ENCODE measurements around the gene LRRC1. TPM values are rescaled to one million over a fixed set of nuclear protein-coding genes. Genes with fewer than 3 reads are reported as not detected.

Gene LRRC1
- total and polyA plus RNA-seq, 2 of the 8 experiments (the other 6 are each of a cell fraction or from before 2014, with no cell fraction given): 6.7 to 15.9 TPM

GRCh38 chr6:53768636-53769035 lies 26.2 kb upstream of the LRRC1 start:
- H4K5ac ChIP-seq (ENCODE audit: insufficient read length, low read depth, low read length): no peak overlapping the region
- H3K4me2 ChIP-seq (ENCODE audit: insufficient read depth in 1 of 2, low read depth in 2 of 2, low read length in 2 of 2): no peak overlapping the region
- H3K4ac ChIP-seq (replicated peaks; ENCODE audit: insufficient read length, low read depth, low read length): no peak overlapping the region
- no peak overlapping the region for H4K91ac ChIP-seq (replicated peaks; ENCODE audit: insufficient read length, low read length)
- H2BK15ac ChIP-seq (ENCODE audit: low read length): no peak overlapping the region
- no peak overlapping the region for H3K27ac ChIP-seq (ENCODE audit: low read depth, low read length)
- H3K14ac ChIP-seq (ENCODE audit: insufficient read length): no peak overlapping the region
- 88 to 100% methylated on average over 1 to 2 of the region's 2 CpGs for WGBS, 2 experiments (ENCODE audit: extremely low coverage in 1 of 2, insufficient coverage in 1 of 2, insufficient read length in 1 of 2, insufficient replicate concordance in 2 of 2, low coverage in 1 of 2, low lambda C conversion rate in 2 of 2, missing lambda C conversion rate in 1 of 2)
- no peak overlapping the region for H3K18ac ChIP-seq (ENCODE audit: extremely low read depth, low read length)
- H3K56ac ChIP-seq (replicated peaks; ENCODE audit: insufficient read length, low read depth, low read length): no peak overlapping the region
- H3K4me1 ChIP-seq (replicated peaks in 1 of 4; ENCODE audit: control insufficient read depth in 3 of 4, insufficient read depth in 4 of 4, low read length in 3 of 4): no peaks in the 10 kb centered on the region
- no peaks in the 10 kb centered on the region for H4K20me1 ChIP-seq (replicated peaks in 1 of 2; ENCODE audit: control insufficient read depth in 1 of 2, insufficient read depth in 2 of 2, low read length in 2 of 2)
- no peak overlapping the region for H4K8ac ChIP-seq (ENCODE audit: extremely low read depth, insufficient read depth, low read length)
- no peak overlapping the region for H2BK5ac ChIP-seq (ENCODE audit: low read depth, low read length)
- no peaks in the 10 kb centered on the region for H3K23me2 ChIP-seq (ENCODE audit: low read depth, low read length)
- H3K9ac ChIP-seq (replicated peaks in 1 of 4; ENCODE audit: extremely low read depth in 1 of 4, low read depth in 3 of 4, low read length in 3 of 4): no peak overlapping the region
- H3K36me3 ChIP-seq (ENCODE audit: control insufficient read depth in 2 of 4, insufficient read depth in 4 of 4, low read length in 3 of 4): no peaks in the 10 kb centered on the region
- H3K79me1 ChIP-seq (ENCODE audit: low read depth, low read length): no peaks in the 10 kb centered on the region
- no peak overlapping the region for H2BK20ac ChIP-seq (ENCODE audit: low read length)
- no peak for FAIRE-seq
- POLR2A ChIA-PET (ENCODE audit: partially characterized antibody): no interaction called here
- H2BK12ac ChIP-seq (ENCODE audit: low read depth, low read length): no peak overlapping the region
- DNase-seq (ENCODE audit: low read depth in 1 of 2, low spot score in 2 of 2): no peak
- no peak overlapping the region for H2AK5ac ChIP-seq (ENCODE audit: low read depth, low read length)
- no peaks in the 10 kb centered on the region for H3K79me2 ChIP-seq (ENCODE audit: control insufficient read depth in 1 of 2, insufficient read depth in 2 of 2, low read length in 2 of 2)
- no peak overlapping the region for H3K23ac ChIP-seq (ENCODE audit: insufficient read length)
- 0 out of 4 replicates have a peak, but pooled peaks cover under 1 to 4% of the 10 kb centered on the region in 2 experiments for H3K9me3 ChIP-seq (ENCODE audit: insufficient read depth in 2 of 2, low read depth in 1 of 2, low read length in 1 of 2)
- no peaks in the 10 kb centered on the region for H3K27me3 ChIP-seq (replicated peaks in 1 of 4; ENCODE audit: control insufficient read depth in 3 of 4, extremely low read depth in 1 of 4, insufficient read depth in 3 of 4, low read length in 3 of 4)
- no peak overlapping the region for H2AFZ ChIP-seq (ENCODE audit: low read length)
- no peak overlapping the region for H2BK120ac ChIP-seq (replicated peaks; ENCODE audit: low read depth, low read length)
- H3K4me3 ChIP-seq (ENCODE audit: extremely low read depth in 1 of 4, insufficient read depth in 2 of 4, low read depth in 3 of 4, low read length in 4 of 4): no peak overlapping the region
- CTCF ChIA-PET (ENCODE audit: partially characterized antibody): no interaction called here
- no peak for TF ChIP-seq NRF1 (IDR thresholded peaks at IDR 0.05; ENCODE audit: low read depth, low read length)
- TF ChIP-seq PHF8 (conservative IDR thresholded peaks at IDR 0.05; ENCODE audit: low read depth, low read length): no peak
- no peak for TF ChIP-seq GTF2F1 (IDR thresholded peaks at IDR 0.05; ENCODE audit: borderline replicate concordance, low read depth, low read length)
- TF ChIP-seq RBBP5 (IDR thresholded peaks at IDR 0.05; ENCODE audit: borderline replicate concordance, low read depth, low read length): no peak
- TF ChIP-seq CEBPB (IDR thresholded peaks at IDR 0.05; ENCODE audit: low read depth, low read length): no peak
- no peak for TF ChIP-seq TAF7 (optimal IDR thresholded peaks at IDR 0.05; ENCODE audit: borderline replicate concordance, low read depth, low read length)
- no peak for TF ChIP-seq POLR2AphosphoS5 (IDR thresholded peaks at IDR 0.05; ENCODE audit: low read depth, low read length)
- TF ChIP-seq EGR1 (IDR thresholded peaks at IDR 0.05; ENCODE audit: borderline replicate concordance, low read depth, low read length): no peak
- TF ChIP-seq MAFK (IDR thresholded peaks at IDR 0.05; ENCODE audit: low read depth, low read length): no peak
- no peak for TF ChIP-seq CBX8 (IDR thresholded peaks at IDR 0.05; ENCODE audit: borderline replicate concordance, low read depth, low read length)
- TF ChIP-seq FOSL1 (IDR thresholded peaks at IDR 0.05; ENCODE audit: insufficient read depth, low read depth, low read length): no peak
- TF ChIP-seq HDAC2 (IDR thresholded peaks at IDR 0.05; ENCODE audit: borderline replicate concordance in 1 of 2, low read depth in 2 of 2, low read length in 2 of 2): no peak
- no peak for TF ChIP-seq RNF2 (IDR thresholded peaks at IDR 0.05; ENCODE audit: borderline replicate concordance, low read depth, low read length, missing control alignments, poor library complexity, severe bottlenecking)
- no peak for TF ChIP-seq YY1 (IDR thresholded peaks at IDR 0.05; ENCODE audit: low read depth, low read length)
- TF ChIP-seq TCF12 (IDR thresholded peaks at IDR 0.05; ENCODE audit: low read depth, low read length): no peak
